DOHH2 (cell line): ENCODE measurements around the gene RBL2.
"Not testable (repeated sequence)": the region's sequence is repeated elsewhere in the genome, so short reads cannot be mapped to it uniquely, and the experiment has no call there.

Source experiments
- H3F3A ChIP-seq: fragments of 200-600 bp; sonication (generic), shearing (Covaris generic); 2 replicates; pipeline ENCODE4 v1.6.0; 2016; ENCODE audit warnings: antibody characterized with exemption, mild to moderate bottlenecking; ENCODE audit not compliant: control insufficient read depth, insufficient read depth
- H3K27ac ChIP-seq: fragments of 200-600 bp; sonication (generic); 2 replicates; pipeline ENCODE4 v1.5.1; 2014; ENCODE audit warnings: low read depth, mild to moderate bottlenecking, low read length, moderate library complexity
- H3K27me3 ChIP-seq: fragments of 200-600 bp; sonication (generic); 2 replicates; pipeline ENCODE4 v1.6.1; 2014; ENCODE audit warnings: mild to moderate bottlenecking, low read length, mixed read lengths; ENCODE audit not compliant: control insufficient read depth
- H3K36me3 ChIP-seq: fragments of 200-600 bp; sonication (generic); 2 replicates; pipeline ENCODE4 v1.6.1; 2014; ENCODE audit warnings: mild to moderate bottlenecking, low read length, moderate library complexity, mixed read lengths; ENCODE audit not compliant: control insufficient read depth
- H3K4me1 ChIP-seq: fragments of 200-600 bp; sonication (generic); 2 replicates; pipeline ENCODE4 v1.6.1; 2014; ENCODE audit warnings: mild to moderate bottlenecking, low read length, mixed read lengths; ENCODE audit not compliant: control insufficient read depth
- H3K4me2 ChIP-seq: fragments of 200-600 bp; sonication (generic); 2 replicates; pipeline ENCODE4 v1.6.0; 2014; ENCODE audit warnings: mild to moderate bottlenecking, low read length, moderate library complexity
- H3K4me3 ChIP-seq: fragments of 200-600 bp; sonication (generic); 2 replicates; pipeline ENCODE4 v1.5.1; 2014; ENCODE audit warnings: mild to moderate bottlenecking, low read length, mixed read lengths
- H3K79me2 ChIP-seq: fragments of 200-600 bp; sonication (generic); 2 replicates; pipeline ENCODE4 v1.6.1; 2014; ENCODE audit warnings: mild to moderate bottlenecking, low read length, mixed read lengths; ENCODE audit not compliant: control insufficient read depth
- H3K9me2 ChIP-seq: fragments of 200-600 bp; sonication (generic); replicated peaks from 2 replicates; pipeline ENCODE4 v1.6.1; 2014; ENCODE audit warnings: mild to moderate bottlenecking, low read length, mixed read lengths; ENCODE audit not compliant: control insufficient read depth
- H3K9me3 ChIP-seq: fragments of 200-600 bp; sonication (generic); 2 replicates; pipeline ENCODE4 v1.6.1; 2014; ENCODE audit warnings: antibody characterized with exemption, low read length, mixed read lengths; ENCODE audit not compliant: control insufficient read depth, insufficient read depth
- H4K20me1 ChIP-seq: fragments of 200-600 bp; sonication (generic); 2 replicates; pipeline ENCODE4 v1.6.0; 2014; ENCODE audit warnings: low read depth, mild to moderate bottlenecking, antibody characterized with exemption, low read length, moderate library complexity; ENCODE audit not compliant: control insufficient read depth, insufficient read depth
- EZH2phosphoT487 ChIP-seq: fragments of 200-600 bp; sonication (generic); IDR thresholded peaks from 2 replicates; pipeline ENCODE4 v1.6.1; 2017; ENCODE audit warnings: borderline replicate concordance, mild to moderate bottlenecking, antibody characterized with exemption, low read length, moderate library complexity, mixed read lengths
- TF ChIP-seq, protein P1 (sequence below): fragments of 200-600 bp; sonication (generic); IDR thresholded peaks from one replicate; pipeline ENCODE4 v1.5.1; 2014; ENCODE audit warnings: antibody characterized with exemption, mild to moderate bottlenecking, low read depth, low read length; ENCODE audit not compliant: poor library complexity, severe bottlenecking

RBL2 gene

DNA sequence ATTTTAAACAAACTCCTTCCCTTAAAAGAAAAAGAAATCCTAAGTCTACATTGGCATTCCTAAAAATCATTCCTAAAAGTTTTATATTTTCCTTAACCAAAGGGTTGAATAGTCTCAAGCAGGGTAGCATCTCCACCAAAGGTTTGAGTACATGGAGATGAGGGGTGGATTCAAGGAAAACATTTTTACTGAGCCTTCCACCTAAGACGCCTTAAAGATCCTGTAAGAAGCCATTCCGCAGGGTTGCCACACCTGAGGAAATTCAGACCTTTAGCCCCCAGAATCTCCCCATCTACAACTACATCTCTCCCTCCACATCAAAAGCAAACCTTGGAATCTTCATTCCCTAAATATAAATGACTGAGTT lies 76.4 kb downstream of the RBL2 start:
- Histone ChIP-seq H3K27ac (no peak overlapping the region), H3K27me3 (peaks cover 10% of the 10 kb centered on the region), H3K9me3 (0 out of 2 replicates have a peak, but pooled peaks cover 8% of the 10 kb centered on the region), H4K20me1 (no peaks in the 10 kb centered on the region), H3K4me3 (no peak overlapping the region), H3K79me2 (no peaks in the 10 kb centered on the region), H3K4me1 (peaks cover 9% of the 10 kb centered on the region), H3K4me2 (no peak overlapping the region; the same call in 1 of the 2 replicates), H3F3A (no peaks in the 10 kb centered on the region), H3K36me3 (no peaks in the 10 kb centered on the region), H3K9me2 (no peaks in the 10 kb centered on the region)
- TF ChIP-seq, protein P1, sequence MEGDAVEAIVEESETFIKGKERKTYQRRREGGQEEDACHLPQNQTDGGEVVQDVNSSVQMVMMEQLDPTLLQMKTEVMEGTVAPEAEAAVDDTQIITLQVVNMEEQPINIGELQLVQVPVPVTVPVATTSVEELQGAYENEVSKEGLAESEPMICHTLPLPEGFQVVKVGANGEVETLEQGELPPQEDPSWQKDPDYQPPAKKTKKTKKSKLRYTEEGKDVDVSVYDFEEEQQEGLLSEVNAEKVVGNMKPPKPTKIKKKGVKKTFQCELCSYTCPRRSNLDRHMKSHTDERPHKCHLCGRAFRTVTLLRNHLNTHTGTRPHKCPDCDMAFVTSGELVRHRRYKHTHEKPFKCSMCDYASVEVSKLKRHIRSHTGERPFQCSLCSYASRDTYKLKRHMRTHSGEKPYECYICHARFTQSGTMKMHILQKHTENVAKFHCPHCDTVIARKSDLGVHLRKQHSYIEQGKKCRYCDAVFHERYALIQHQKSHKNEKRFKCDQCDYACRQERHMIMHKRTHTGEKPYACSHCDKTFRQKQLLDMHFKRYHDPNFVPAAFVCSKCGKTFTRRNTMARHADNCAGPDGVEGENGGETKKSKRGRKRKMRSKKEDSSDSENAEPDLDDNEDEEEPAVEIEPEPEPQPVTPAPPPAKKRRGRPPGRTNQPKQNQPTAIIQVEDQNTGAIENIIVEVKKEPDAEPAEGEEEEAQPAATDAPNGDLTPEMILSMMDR: no peak
- no peak for TF ChIP-seq EZH2phosphoT487

DNA sequence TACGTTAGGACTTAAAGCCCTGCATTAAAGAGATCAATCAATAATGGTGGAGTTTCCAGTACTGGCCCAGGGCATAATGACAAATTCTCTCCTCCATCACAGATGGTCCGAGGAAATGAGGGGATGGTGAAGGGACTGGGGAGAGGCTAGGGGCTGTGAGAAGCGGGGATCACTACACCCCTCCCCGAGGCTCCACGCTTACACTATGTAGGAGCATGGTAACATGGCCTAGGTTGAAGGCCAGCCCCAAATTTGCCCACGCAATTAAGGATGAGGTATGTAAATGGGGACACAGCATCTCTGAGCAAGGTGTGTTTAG lies 76.8 kb downstream of the RBL2 start:
- no peaks in the 10 kb centered on the region for H3K9me2 ChIP-seq
- H3F3A ChIP-seq: no peaks in the 10 kb centered on the region
- no peaks in the 10 kb centered on the region for H3K36me3 ChIP-seq
- H3K27me3 ChIP-seq: peaks cover 13% of the 10 kb centered on the region
- peaks cover 9% of the 10 kb centered on the region for H3K4me1 ChIP-seq
- no peak overlapping the region for H3K27ac ChIP-seq
- H3K4me3 ChIP-seq: no peak overlapping the region
- H4K20me1 ChIP-seq: no peaks in the 10 kb centered on the region
- no peak for TF ChIP-seq EZH2phosphoT487
- TF ChIP-seq, protein P1: no peak
- H3K9me3 ChIP-seq: 0 out of 2 replicates have a peak, but pooled peaks cover 8% of the 10 kb centered on the region
- H3K4me2 ChIP-seq: no peak overlapping the region
- no peaks in the 10 kb centered on the region for H3K79me2 ChIP-seq

DNA sequence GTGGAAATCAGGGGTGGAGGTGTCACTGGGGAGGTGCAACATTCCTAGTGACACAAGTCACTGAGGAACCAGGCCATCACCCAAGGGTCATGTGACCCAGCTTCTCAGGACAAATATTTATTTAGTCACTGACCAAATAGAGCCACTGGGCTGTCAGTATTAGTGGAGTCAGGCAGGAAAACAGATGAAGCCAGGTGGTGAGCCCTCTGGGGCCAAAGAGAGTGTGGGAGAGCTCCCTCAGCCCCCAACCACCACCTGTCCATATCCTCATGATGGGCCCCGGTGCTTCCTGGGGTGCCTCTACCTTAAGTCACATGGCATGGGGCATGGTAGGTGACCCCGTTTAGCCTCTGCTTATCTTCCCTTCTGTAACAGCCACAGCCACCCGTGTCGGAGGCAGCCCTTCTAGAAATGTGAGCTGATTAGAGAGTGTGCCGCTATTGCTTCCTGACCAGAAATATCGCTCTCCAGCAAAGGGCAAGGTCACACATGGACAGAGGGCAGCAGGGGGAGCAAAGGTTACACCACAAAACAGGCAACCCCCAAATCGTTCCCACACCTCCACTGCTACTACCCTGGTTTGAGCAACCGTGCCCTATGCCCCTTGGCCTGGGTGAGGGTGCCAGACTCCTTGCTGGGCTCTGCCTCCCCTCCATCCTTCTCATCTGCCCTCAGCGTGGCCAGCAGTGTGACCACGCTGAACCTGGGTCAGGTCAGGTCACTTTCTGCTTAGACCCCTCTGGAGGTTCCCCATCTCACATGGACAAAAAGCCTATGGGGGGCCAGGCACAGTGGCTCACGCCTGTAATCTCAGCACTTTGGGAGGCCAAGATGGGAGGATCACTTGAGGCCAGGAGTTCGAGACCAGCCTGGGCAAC lies 77.4 kb downstream of the RBL2 start:
- peaks cover 9% of the 10 kb centered on the region for H3K4me1 ChIP-seq

DNA sequence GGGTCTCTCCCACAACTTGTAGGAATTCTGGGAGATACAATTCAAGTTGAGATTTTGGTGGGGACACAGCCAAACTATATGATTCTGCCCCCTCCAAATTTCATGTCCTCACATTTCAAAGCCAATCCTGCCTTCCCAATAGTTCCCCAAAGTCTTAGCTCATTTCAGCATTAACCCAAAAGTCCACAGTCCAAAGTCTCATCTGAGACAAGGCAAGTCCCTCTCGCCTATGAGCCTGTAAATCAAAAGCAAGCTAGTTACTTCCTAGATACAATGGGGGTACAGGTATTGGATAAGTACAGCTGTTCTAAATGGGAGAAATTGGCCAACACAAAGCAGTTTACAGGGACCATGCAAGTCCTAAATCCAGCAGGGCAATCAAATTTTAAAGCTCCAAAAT lies 78.5 kb downstream of the RBL2 start:
- H4K20me1 ChIP-seq, H3K9me2 ChIP-seq, H3K27ac ChIP-seq, H3K9me3 ChIP-seq, H3K4me2 ChIP-seq, H3K79me2 ChIP-seq, H3K4me3 ChIP-seq, H3F3A ChIP-seq, H3K36me3 ChIP-seq: not testable (repeated sequence)
- peaks cover 22% of the 10 kb centered on the region for H3K27me3 ChIP-seq
- H3K4me1 ChIP-seq: peaks cover 14% of the 10 kb centered on the region

More for the DNA sequence above, 77.4 kb downstream of the RBL2 start:
- no peak overlapping the region for H3K4me2 ChIP-seq
- H3K27ac ChIP-seq: no peak overlapping the region
- TF ChIP-seq EZH2phosphoT487: no peak
- TF ChIP-seq, protein P1: no peak
- no peak overlapping the region for H3K4me3 ChIP-seq
- no peaks in the 10 kb centered on the region for H3K36me3 ChIP-seq
- 0 out of 2 replicates have a peak, but pooled peaks cover 8% of the 10 kb centered on the region for H3K9me3 ChIP-seq
- no peaks in the 10 kb centered on the region for H3F3A ChIP-seq
- H3K79me2 ChIP-seq: no peaks in the 10 kb centered on the region
- H3K27me3 ChIP-seq: peaks cover 12% of the 10 kb centered on the region
- no peaks in the 10 kb centered on the region for H3K9me2 ChIP-seq
- H4K20me1 ChIP-seq: no peaks in the 10 kb centered on the region
